ENCODE measurements around the gene ZNF467.

GRCh38 chr7:149815121-149815520 lies 41.7 kb upstream of the ZNF467 start:
- TF ChIP-seq, protein P1, sequence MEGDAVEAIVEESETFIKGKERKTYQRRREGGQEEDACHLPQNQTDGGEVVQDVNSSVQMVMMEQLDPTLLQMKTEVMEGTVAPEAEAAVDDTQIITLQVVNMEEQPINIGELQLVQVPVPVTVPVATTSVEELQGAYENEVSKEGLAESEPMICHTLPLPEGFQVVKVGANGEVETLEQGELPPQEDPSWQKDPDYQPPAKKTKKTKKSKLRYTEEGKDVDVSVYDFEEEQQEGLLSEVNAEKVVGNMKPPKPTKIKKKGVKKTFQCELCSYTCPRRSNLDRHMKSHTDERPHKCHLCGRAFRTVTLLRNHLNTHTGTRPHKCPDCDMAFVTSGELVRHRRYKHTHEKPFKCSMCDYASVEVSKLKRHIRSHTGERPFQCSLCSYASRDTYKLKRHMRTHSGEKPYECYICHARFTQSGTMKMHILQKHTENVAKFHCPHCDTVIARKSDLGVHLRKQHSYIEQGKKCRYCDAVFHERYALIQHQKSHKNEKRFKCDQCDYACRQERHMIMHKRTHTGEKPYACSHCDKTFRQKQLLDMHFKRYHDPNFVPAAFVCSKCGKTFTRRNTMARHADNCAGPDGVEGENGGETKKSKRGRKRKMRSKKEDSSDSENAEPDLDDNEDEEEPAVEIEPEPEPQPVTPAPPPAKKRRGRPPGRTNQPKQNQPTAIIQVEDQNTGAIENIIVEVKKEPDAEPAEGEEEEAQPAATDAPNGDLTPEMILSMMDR (conservative IDR thresholded peaks at IDR 0.05; ENCODE audit: low read depth in 2 of 2), result no peak
- TF ChIP-seq EZH2 (IDR thresholded peaks at IDR 0.05; ENCODE audit: low read depth, unreplicated experiment), result no peak
- TF ChIP-seq POLR2AphosphoS5 (IDR thresholded peaks at IDR 0.05; ENCODE audit: low read depth), result no peak
- TF ChIP-seq ETS1 (IDR thresholded peaks at IDR 0.05), result no peak
- TF ChIP-seq, protein P2, sequence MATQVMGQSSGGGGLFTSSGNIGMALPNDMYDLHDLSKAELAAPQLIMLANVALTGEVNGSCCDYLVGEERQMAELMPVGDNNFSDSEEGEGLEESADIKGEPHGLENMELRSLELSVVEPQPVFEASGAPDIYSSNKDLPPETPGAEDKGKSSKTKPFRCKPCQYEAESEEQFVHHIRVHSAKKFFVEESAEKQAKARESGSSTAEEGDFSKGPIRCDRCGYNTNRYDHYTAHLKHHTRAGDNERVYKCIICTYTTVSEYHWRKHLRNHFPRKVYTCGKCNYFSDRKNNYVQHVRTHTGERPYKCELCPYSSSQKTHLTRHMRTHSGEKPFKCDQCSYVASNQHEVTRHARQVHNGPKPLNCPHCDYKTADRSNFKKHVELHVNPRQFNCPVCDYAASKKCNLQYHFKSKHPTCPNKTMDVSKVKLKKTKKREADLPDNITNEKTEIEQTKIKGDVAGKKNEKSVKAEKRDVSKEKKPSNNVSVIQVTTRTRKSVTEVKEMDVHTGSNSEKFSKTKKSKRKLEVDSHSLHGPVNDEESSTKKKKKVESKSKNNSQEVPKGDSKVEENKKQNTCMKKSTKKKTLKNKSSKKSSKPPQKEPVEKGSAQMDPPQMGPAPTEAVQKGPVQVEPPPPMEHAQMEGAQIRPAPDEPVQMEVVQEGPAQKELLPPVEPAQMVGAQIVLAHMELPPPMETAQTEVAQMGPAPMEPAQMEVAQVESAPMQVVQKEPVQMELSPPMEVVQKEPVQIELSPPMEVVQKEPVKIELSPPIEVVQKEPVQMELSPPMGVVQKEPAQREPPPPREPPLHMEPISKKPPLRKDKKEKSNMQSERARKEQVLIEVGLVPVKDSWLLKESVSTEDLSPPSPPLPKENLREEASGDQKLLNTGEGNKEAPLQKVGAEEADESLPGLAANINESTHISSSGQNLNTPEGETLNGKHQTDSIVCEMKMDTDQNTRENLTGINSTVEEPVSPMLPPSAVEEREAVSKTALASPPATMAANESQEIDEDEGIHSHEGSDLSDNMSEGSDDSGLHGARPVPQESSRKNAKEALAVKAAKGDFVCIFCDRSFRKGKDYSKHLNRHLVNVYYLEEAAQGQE (IDR thresholded peaks at IDR 0.05; ENCODE audit: unreplicated experiment), result no peak
